ENCODE measurements around the gene SNX10. TPM values are rescaled to one million over a fixed set of nuclear protein-coding genes. Genes with fewer than 3 reads are reported as not detected.

Gene SNX10
- total RNA-seq, 1 experiment from 2014 or later: 9.4 TPM

GRCh38 chr7:26305090-26305868 is 13.6 kb downstream of the SNX10 start:
- Histone ChIP-seq H2BK5ac (ENCODE audit: insufficient read length, low read length) (no peak overlapping the region), H3K27me3 (ENCODE audit: insufficient read depth, low read length) (no peaks in the 10 kb centered on the region; the same call in 1 of the 2 replicates), H3K4me1 (ENCODE audit: insufficient read depth, low read length) (peaks cover 2% of the 10 kb centered on the region; the same call in 1 of the 2 replicates), H3K9me3 (ENCODE audit: control insufficient read depth, low read depth, low read length) (no peaks in the 10 kb centered on the region), H4K20me1 (ENCODE audit: control insufficient read depth, insufficient read depth, insufficient read length) (no peaks in the 10 kb centered on the region), H4K8ac (replicated peaks; ENCODE audit: insufficient read length, low read depth, low read length) (no peak overlapping the region), H3K79me2 (ENCODE audit: insufficient read depth, low read length) (no peaks in the 10 kb centered on the region), H2BK15ac (ENCODE audit: low read depth, low read length) (no peak overlapping the region), H3K79me1 (ENCODE audit: insufficient read depth, low read depth, low read length, poor library complexity, severe bottlenecking) (no peaks in the 10 kb centered on the region), H3K4me2 (ENCODE audit: insufficient read depth, insufficient read length, low read length) (no peak overlapping the region), H3K27ac (ENCODE audit: insufficient read length, low read depth, low read length) (no peak overlapping the region), H3K4ac (ENCODE audit: low read depth, low read length) (no peak overlapping the region), H3T11ph (ENCODE audit: low read length) (no peak overlapping the region), H2BK20ac (ENCODE audit: low read depth, low read length, poor library complexity, severe bottlenecking) (no peak overlapping the region), H2AK5ac (ENCODE audit: insufficient read length, low read length) (no peak overlapping the region), H4K91ac (ENCODE audit: insufficient read length, low read depth, low read length) (no peak overlapping the region), H3K14ac (ENCODE audit: insufficient read depth, low read length) (no peak overlapping the region), H3K23me2 (ENCODE audit: insufficient read length, low read depth, low read length, poor library complexity, severe bottlenecking) (no peaks in the 10 kb centered on the region), H2AFZ (ENCODE audit: low read length) (no peak overlapping the region), H2BK12ac (ENCODE audit: insufficient read length, low read depth, low read length) (no peak overlapping the region), H3K18ac (ENCODE audit: insufficient read length, low read depth, low read length) (no peak overlapping the region), H4K5ac (ENCODE audit: insufficient read length, low read depth, low read length) (no peak overlapping the region), H3K23ac (ENCODE audit: insufficient read length, low read depth, low read length) (no peak overlapping the region), H3K9ac (ENCODE audit: extremely low read depth, insufficient read length, low read length) (no peak overlapping the region), H2BK120ac (ENCODE audit: low read depth, low read length, poor library complexity, severe bottlenecking) (no peak overlapping the region), H3K56ac (ENCODE audit: insufficient read length, low read depth, low read length) (no peak overlapping the region)
- no peaks in the 10 kb centered on the region; a peak in 1 of 7 replicates for H3K36me3 Mint-ChIP-seq (ENCODE audit: insufficient read depth in 1 of 3, low read depth in 3 of 3)
- H3K9me3 Mint-ChIP-seq: no peaks in the 10 kb centered on the region; a peak in 1 of 5 replicates
- peak overlapping the region in 1 of 3 experiments; percentile 12; a peak in 1 of 7 replicates for H3K27ac Mint-ChIP-seq
- H3K4me1 Mint-ChIP-seq: peaks cover 21 to 39% of the 10 kb centered on the region in 2 experiments
- no peak for TF ChIP-seq CTCF (conservative IDR thresholded peaks at IDR 0.05)
- no CpG with 5 or more reads among the region's 9 CpGs for WGBS (ENCODE audit: extremely low coverage, insufficient read length, low lambda C conversion rate)
- H3K27me3 Mint-ChIP-seq (ENCODE audit: low read depth): no peaks in the 10 kb centered on the region
- H3K4me3 Mint-ChIP-seq: no peak overlapping the region
- DNase-seq: no peak

All from H9 (cell line).